UCSD-AML1 (cell line): ENCODE measurements around the gene ACER3.
"Not testable (repeated sequence)": the region's sequence is repeated elsewhere in the genome, so short reads cannot be mapped to it uniquely, and the experiment has no call there.

Source experiments
- DNase-seq: peaks from one replicate; lab custom pipeline; 2025; ENCODE audit not compliant: unreplicated experiment; lab: John Stamatoyannopoulos, UW

The ACER3 gene

DNA sequence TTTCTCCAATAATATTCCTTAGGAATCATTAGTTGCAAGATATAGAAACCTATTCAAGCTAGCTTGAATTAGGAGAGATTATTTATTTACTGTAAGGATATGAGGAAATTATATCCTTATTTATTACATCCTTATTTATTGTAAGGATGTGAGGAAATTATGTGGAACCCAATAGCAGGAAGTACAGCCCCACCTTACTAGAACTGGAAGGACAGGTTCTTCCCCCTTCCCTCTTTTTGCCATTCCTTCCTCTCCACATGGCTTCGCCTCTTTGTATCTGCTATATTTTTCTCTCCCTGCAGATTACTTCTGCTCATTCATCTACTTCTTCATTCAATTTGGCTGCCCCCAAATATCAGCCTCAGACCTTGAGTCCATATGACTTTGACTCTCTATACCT lies 124.0 kb downstream of the ACER3 start:
- DNase-seq: no peak

DNA sequence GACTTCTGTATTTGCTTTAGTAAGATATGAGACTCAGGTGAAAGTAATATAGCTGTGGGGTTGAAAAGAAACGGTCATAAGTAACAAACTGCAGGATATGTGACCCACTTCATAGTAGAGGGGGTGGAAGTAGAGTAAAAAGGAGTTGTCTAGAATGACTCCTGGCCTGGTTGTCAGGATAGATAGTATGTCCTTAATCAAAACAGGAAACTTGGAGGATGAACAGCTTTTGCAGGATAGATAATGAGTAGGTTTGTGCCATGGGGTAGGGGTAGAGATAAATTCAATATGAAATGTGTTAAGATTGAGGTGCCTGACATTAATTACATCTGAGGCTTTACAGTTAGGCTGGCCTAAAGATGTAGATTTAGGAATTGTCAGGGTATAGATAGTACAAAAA lies 126.5 kb downstream of the ACER3 start:
- no peak for DNase-seq

DNA sequence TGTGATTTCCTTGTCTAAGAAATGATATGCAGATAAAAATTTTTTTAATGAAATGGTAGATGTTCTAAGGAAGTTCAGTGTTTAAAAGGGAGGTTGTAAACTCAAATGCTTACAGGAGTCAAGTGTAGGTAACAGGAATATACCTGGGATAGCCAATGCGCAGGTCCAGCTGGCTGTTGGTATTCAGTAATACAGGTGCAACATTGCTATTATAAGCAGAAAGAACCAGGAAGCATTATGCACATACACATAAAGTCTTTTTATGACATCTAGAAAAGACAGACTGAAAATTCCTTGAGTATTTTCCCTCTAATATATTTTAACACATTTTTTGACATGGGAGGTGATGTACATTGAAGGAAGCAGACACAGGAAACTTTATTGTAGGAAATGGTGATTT lies 129.9 kb downstream of the ACER3 start:
- no peak for DNase-seq

- DNase-seq: no peak
These were observed 134.4 kb downstream of the ACER3 start for GRCh38 chr11:76995081-76995576.

- no peak for DNase-seq
These were observed 136.8 kb downstream of the ACER3 start for GRCh38 chr11:76997512-76997911.

DNA sequence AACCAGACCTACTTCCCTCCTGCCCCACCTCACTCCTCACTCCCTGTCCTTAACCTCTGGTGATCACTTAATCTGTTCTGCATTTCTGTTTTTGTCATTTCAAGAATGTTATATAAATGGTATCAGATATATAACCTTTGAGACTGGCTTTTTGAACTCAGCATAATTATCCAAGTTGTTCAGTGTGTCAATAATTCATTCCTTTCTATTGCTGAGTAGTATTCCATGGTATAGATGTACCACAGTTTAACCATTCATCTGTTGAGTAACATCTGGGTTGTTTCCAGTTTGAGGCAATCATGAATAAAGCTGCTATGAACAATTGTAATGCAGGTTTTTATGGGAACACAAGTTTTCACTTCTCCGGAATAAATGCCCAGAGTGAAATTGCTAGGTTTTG lies 138.9 kb downstream of the ACER3 start:
- DNase-seq: no peak

- no peak for DNase-seq
These were observed 140.9 kb downstream of the ACER3 start for GRCh38 chr11:77001613-77002012.

DNA sequence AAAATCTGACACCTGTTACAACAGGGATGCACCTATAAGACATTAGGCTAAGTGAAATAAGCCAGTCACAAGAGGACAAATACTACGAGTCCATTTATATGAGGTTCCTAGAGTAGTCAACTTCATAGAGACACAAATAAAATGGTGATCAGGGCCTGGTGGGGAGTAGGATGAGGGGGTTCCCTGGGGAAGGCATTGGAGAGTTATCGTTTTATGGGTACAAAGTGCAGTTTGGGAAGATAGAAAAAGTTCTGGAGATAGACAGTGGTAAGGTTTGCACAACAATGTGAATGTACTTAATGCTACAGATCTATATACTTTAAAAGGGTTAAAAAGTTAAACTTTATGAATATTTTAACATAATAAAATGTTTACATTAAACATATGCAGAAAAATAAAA lies 142.1 kb downstream of the ACER3 start:
- DNase-seq: no peak

DNA sequence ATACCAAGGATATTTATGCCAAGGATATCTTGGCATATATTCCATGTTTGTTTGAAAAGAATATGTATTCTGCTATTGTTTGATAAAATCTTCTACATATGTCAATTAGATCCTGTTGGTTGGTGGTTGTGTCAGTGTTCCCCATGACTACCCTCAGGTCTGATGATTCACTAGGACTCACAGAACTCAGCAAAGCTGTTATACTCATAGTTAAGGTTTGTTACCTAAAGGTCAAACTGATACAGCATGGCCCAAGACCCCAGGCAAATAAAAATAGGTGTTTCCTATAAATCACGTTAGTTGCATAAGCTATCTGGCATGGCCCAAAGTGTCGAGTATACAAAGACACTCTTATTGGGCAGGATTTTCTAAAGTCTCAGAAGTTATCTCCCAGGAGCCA lies 143.2 kb downstream of the ACER3 start:
- DNase-seq: no peak

GRCh38 chr11:77009533-77010160 lies 148.9 kb downstream of the ACER3 start:
- DNase-seq: no peak

- no peak for DNase-seq
These were observed 154.0 kb downstream of the ACER3 start for GRCh38 chr11:77014669-77015068.

DNA sequence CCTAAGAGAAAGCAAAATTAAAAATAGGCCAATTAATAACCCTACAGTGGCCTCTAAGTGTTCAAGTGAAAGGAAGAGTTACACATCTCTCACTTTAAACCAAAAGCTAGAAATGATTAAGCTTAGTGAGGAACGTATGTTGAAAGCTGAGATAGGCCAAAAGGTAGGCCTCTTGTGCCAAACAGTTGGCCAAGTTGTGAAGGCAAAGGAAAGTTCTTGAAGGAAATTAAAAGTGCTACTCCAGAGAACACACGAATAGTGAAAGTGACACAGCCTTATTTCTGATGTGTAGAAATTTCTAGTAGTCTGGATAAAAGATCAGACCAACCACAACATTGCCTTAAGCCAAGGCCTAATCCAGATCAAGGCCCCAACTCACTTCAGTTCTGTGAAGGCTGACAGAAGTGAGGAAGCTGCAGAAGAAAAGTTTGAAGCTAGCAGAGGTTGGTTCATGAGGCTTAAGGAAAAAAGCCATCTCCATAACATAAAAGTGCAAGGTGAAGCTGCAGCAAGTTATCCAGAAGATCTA lies 157.7 kb downstream of the ACER3 start:
- not testable (repeated sequence) for DNase-seq

DNA sequence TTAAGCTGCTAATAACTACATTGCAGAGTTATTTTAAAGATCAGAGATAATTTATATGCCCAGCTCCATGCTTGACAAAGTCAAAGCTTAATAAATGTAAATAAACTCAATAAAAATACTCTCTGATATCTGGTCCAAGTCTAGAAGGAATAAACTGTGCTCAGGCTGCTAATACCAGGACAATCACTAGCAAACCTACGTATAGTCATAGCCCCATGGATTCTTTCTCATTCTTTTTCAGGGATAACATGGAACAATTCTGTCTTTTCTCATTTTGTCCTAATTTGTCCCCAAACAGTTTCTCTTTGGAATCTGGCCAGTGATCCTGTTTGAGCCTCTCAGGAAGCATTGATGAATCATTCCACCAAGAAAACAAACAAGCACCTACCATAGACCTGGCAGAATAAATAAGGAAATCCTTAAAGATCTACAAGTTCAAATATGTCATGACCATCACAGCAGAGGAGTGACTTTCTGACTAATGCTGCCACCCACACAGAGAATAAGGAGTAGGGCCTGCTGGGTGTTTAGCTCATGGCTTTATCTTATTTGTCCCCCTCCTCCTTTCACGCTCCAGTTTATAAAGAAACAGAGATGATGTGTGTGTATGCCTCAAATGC lies 159.4 kb downstream of the ACER3 start:
- DNase-seq: no peak

DNA sequence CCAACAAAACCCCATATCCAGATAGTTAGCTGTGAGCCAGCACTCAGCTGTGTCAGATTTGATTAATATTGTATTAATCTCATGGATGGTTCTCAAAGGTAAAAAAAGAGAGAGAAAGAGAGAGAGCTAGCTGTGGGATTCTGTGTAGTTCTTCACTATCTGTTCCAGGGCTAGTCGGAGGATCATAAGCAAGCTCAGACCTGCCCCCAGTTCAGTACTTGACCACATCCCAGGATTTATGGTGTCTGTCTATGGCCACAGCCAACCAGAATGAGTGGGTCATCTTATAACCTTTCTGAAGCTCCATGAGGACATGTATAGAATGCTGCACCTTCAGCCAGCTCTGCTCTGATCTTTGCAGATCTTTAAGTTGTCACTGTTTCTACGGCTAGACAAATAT lies 160.0 kb downstream of the ACER3 start:
- no peak for DNase-seq

GRCh38 chr11:77024745-77025144 lies 164.0 kb downstream of the ACER3 start:
- DNase-seq: no peak

GRCh38 chr11:77026221-77026620 lies 165.5 kb downstream of the ACER3 start:
- no peak for DNase-seq

- no peak for DNase-seq
These were observed 166.0 kb downstream of the ACER3 start for GRCh38 chr11:77026743-77027142.

DNA sequence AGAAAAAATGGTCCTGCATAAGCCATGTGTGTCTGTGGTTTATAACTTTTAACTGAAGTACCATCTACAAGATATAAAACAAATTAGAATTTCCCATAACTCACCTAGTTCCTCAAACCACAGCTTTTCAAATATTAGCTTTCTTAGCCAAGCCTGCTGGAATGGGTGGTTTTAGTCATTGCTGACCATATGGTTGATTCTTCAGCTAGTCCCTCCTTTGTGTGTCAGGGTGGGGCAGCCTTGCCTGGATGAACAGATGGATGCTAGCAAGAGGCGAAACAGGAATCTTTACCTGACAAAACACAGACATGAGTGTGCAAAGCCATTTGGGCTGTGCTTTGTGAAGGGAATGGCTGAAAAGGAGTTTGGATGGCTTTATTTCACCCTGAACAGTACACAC lies 166.6 kb downstream of the ACER3 start:
- DNase-seq: no peak

DNA sequence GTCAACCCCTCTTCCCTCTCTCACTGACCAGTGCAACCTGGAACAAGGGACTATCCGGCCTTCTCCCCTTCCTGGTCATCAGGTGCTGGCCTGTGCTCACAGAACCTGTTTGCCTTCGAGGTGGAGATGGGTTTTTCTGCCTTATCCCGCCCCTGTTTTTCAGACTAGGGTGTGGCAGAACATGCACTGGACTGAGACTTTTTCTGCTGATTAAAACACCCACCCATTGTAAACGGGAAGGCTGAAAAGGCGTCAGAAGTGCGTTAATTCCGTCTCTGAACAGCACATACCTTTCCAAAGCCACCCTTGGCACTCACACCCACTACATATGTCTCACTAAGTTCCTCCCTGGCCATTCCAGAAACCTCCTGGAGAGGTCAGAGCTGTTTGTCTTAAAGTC lies 169.1 kb downstream of the ACER3 start:
- no peak for DNase-seq

DNA sequence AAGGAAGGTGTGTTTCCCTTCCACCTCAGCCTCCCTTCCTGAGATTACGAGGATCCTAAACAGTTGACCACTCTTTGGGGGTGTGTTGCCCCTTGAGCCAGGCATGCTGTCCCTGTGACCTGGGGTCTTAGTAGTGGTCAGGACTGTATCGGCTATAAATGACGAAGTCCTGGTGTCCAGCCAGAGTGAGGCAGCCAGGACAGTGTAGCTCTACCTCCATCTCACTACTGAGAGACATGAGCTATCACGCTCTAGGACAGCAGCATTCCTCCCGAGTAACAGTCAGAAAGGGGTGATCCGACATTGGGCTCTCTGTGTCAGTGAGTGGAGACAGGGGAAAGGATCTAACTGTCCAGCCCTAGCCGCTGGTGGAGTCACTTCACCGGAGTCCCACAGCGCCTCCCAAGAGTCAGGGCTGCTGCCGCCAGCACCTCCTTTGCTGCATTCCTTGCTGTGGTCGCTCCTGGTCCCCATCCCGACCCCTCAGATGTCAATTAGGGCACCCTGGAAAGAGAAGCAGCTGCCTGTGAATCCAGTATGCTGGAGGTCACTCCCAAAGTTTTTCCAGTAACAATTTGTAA lies 170.2 kb downstream of the ACER3 start:
- DNase-seq: no peak

- DNase-seq: no peak
These were observed 170.9 kb downstream of the ACER3 start for GRCh38 chr11:77031599-77031998.

DNA sequence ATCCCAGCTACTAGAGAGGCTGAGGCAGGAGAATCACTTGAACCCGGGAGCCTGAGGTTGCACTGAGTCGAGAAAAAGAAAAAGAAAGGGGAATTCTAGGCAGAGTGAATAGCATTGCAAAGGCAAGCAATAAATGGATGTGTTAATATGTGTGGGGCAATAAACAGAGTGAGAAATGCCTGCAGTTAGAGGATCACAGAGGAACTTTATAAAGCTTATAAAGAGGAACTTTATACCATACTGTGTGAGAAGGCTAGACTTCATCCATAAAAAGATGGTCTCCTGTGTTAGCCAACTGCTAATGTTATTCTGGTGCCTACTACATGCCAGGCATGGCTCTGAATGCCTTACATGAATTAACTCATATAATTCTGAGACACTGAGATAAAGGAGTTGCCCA lies 174.3 kb downstream of the ACER3 start:
- DNase-seq: no peak
